Bone marrow (tissue), 2 donors: ENCODE data around the gene NACAD.

Experiments used
- DNase-seq, 2 donors: peaks; one replicate each; lab custom pipeline; 2025; lab: John Stamatoyannopoulos, UW

Gene NACAD

DNA sequence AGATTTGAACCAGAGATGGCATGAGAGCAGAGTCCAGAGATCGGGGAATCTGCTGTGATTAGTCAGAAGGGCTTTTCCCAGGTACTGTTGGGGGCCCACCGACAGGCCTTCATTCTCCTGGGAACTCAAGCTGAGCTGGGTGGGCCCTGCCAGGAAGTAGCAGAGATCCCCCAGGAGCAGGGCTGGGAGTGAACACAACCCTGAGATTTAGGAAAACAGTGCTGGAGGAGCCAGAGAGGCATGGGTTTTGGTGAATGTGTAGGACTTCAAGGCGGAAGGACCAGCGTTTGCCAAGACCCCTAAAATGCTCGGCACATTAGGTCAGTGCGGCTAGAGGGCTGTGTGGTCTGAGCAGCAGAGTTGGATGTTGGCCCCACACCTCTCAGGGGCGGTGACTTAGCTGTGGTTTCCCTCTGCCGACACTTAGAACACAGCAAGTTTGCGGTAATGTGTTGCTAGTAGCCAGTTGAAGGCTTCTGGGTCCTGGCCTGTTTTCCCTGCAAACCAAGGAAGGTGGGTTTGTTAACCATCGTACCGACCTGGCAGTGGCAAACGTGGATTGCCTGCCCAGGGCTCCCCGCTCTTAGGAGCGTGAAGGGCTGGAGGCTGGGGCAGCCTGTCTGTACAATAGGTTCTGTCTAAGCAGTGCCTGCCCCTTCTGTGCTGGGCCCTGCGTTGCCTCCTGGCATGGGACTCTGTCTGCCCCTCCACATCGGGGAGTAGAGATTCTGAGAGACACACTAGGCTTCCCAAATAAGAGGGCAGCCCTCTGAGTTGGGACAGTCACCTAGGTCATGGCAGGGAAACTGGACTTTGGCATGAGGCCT is 14.0 kb downstream of the NACAD start:
- no peak for DNase-seq

DNA sequence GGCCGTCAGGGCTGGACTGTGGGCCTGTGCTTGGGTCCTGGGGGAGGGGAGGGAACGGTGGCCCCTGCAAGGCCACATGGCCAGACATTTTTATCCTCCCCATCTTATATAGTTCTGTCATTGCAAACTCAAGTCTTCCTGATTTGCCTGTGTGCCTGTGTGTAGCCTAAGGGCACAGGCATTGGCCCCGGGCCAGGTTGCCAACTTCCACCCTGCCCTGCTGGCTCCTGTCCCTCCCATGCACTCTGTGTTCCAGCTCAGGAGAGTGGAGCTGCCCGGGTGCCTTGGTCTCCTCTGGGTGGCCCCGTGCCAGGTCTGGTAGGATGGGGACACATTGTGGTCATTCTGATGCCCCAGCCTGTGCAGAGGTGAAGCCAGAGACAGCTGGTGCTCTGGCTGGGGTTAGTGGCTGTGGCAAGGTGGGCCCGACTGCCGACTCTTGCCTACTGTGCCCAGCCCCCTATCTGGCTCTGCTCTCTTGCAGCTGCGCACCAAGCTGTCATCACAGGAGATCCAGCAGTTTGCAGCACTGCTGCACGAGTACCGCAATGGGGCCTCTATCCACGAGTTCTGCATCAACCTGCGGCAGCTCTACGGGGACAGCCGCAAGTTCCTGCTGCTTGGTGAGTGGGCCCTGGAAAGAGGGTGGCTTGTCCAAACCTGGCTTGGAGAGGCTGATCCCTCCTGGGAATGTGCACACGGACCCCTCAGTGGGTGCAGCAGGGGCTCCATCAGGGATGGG is 14.8 kb downstream of the NACAD start:
- DNase-seq: no peak

DNA sequence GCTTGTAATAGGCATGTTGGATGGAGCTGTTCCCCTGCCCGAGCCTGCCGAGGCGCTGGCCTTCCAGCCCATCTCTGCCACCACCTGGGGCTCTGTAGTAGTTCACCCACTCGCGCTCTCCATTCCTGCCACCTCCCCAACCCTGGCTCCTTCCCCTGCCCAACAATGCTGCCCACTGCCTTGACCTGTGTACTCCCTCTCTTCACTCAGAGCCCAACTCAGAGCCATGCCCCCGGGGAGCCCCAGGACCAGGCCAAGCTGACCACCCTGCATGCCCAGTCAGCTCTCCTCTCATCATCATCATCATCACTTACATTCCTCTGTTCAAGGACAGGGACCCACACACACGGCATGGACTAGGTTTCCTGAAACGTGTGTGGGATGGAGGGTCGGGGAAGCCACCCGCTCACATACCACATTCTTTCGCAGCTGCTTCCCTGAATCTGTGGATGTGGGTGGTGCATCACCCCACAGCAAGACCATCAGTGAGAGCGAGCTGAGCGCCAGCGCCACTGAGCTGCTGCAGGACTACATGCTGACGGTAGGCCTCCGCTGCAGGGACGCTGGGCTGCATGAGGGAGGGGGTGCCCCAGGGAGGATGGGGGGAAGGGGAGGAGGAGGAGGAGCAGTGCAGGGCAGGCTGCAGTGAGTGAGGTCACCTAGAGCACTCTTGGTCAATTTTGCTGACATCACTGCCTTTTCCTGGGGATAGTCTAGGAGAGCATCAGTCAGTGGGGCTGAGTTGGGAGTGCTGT is 15.6 kb downstream of the NACAD start:
- no peak for DNase-seq

- no peak for DNase-seq
Measured at GRCh38 chr7:45072131-45073030, 16.4 kb downstream of the NACAD start.

DNA sequence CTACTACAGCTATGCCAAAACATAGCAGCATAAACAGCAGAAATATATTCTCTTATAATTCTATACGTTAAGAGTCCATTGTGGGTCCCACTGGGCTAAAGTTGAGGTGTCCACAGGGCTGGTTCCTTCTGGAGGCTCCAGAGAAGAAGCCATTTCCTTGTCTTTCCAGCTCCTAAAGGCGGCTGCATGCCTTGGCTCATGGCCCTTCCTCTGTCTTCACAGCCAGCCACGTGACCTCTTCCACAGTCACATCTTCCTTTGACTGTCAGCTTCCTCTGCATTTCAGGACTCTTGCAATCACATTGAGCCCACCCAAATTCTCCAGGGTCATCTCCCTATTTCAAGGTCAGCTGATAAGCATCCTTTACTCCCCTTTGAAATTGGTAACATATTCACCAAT is 17.2 kb downstream of the NACAD start:
- DNase-seq: no peak

DNA sequence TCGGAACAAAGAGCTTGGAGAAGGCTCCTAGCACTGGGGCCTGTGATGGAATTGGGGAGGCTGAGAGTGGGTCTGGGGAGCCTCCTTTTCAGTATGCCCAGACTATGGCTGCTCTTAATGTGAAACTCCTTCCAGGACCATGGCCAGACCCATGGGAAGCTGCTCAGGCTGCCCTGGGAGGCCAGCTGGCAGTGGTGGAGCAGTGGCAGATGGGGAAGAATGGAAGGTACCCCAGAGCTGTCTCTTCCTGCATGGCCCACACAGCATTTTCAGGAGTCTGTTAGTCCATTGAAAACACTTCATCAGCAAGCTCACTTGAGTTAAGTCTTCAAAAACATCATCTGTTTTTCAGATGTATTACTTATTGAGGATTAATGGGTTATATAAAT is 18.5 kb downstream of the NACAD start:
- DNase-seq: no peak

- DNase-seq: no peak
Measured at GRCh38 chr7:45069444-45070253, 19.1 kb downstream of the NACAD start.

DNA sequence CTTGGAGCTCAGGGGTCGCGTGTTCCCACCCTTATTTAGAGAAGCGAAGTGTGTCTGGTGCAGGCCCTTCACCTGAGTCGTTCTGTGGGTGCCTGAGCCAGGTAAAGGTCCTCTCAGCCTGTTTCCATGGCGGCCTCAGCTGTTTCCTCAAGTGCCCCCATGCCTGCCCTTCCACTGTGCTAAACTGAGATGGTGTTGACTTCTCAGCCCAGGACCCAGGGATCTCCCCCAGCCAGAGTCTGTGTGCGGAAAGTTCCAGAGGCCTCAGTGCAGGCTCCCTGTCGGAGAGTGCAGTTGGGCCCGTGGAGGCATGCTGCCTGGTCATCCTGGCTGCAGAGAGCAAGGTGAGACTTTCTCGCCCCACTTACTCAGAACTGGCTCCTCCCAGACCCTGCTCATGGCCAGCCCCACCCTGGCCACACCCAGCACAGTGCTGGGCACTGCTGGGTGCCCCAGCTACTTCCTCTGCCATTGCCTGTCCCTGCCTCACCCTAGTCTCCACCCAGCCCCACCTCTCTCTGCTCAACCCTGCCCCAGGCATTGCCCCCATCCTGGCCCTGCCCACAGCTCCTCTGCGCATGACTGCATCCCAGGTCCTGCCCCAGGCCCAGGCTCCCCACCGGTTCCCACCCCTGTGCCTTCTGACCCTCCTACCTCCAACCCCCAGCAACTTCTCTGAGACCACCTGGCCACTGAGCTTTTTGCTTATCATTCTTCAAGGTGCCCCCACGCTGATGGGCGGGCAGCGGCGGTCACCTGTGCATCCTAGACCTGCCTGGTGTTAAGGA is 20.3 kb downstream of the NACAD start:
- no peak for DNase-seq

GRCh38 chr7:45067582-45067981 is 21.2 kb downstream of the NACAD start:
- DNase-seq: no peak

- no peak for DNase-seq
Measured at GRCh38 chr7:45066409-45066808, 22.4 kb downstream of the NACAD start.

DNA sequence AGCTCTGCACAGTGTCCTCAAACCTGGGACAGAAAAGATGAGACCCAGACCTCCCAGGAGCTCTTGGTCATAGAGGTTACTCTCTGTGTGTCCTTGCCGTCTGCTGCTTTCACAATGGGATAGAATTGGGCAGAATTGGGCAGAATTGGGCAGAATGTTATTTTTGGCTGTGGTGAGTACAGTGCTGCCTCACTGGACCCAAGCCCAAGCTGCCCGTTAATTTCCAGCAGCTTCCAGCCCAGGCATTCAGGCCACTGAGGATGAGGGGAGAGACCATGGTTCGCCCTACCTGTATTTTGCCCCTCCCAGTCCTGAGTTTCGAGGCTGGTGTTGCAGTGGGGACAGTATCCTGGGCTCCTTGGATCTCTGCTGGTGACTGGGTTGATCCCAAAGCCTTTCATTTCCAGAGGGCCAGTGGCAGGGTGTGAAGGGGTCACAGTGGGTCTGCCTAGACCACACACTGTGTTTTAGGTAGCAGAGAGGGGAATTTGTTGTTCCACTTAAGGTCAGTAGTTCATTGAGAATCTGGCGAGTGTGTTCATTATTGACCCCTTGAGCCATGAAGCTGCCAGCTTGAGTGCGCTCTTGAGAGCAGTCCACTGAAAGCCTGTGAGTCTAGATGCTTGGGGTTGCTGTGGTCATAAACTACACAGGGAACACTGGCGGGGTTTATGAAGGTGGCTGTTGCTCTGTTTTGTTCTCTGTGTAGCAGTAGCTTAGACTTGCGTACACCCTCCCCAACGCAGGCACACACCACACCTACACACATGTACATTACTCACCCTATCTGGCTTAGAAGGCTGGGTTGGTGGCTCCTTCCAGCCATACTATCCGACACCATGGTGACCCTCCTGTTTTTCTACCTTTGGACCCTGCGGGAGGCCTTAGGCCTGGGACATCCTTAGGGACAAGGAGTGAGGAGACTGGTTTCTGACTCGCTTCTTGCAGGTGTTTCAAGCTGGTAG is 23.5 kb downstream of the NACAD start:
- no peak for DNase-seq

GRCh38 chr7:45064047-45064725 is 24.6 kb downstream of the NACAD start:
- DNase-seq: no peak

- no peak for DNase-seq
Measured at GRCh38 chr7:45061806-45062425, 26.9 kb downstream of the NACAD start.

DNA sequence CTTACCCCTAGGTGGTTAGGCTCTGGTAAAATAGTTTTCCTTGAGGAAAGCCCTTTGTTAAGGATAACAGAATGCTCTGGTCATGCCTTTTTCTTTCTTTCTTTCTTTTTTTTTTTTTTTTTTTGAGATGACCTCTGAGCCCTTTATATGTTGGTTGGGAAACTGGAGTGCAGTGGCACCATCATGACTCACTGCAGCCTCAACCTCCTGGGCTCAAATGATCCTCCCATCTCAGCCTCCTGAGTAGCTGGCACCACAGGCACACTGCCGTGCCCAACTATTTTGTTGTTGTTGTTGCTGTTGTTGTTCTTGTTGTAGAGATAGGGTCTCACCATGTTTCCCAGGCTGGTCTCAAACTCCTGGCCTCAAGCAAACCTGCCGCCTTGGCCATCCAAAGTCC is 27.4 kb downstream of the NACAD start:
- no peak for DNase-seq

- DNase-seq: no peak
Measured at GRCh38 chr7:45060295-45060694, 28.5 kb downstream of the NACAD start.

GRCh38 chr7:45057878-45058277 is 30.9 kb downstream of the NACAD start:
- DNase-seq: no peak

GRCh38 chr7:45055594-45056219 is 33.1 kb downstream of the NACAD start:
- no peak for DNase-seq
